HL-60 (cell line): Measurements from ENCODE around the gene CFAP20DC.

Source experiments
- POLR2AphosphoS5 ChIP-seq: IDR thresholded peaks from 2 replicates; pipeline ENCODE4 v1.6.1; 2012; ENCODE audit warnings: low read depth
- TF ChIP-seq, protein P1 (sequence below): IDR thresholded peaks from one replicate; pipeline ENCODE4 v1.5.1; 2011; ENCODE audit warnings: low read length, control low read depth, inconsistent platforms; ENCODE audit not compliant: insufficient read depth
- TF ChIP-seq, protein P2 (sequence below): IDR thresholded peaks from 2 replicates; pipeline ENCODE4 v1.6.1; 2012; ENCODE audit warnings: low read depth; ENCODE audit not compliant: insufficient replicate concordance

DNA sequence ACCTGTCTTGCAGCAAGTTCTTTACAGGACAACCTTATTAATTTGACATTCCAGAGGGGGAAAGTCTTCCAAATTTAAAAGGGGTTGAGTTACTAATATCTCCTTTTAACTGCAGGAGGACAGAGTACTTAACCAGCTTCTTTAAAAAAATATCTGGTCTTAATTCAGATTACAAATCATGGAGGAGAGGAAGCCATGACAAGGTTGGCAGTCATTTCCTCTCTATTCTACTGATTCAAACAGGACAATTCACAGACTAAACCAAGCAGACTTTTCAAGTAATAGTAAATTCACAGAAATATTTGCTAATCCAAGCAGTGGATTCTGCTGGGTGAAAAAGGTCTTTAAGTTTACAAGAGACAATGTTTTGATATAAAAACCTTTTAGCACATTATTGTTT is 185.3 kb downstream of the CFAP20DC start:
- TF ChIP-seq, protein P1, sequence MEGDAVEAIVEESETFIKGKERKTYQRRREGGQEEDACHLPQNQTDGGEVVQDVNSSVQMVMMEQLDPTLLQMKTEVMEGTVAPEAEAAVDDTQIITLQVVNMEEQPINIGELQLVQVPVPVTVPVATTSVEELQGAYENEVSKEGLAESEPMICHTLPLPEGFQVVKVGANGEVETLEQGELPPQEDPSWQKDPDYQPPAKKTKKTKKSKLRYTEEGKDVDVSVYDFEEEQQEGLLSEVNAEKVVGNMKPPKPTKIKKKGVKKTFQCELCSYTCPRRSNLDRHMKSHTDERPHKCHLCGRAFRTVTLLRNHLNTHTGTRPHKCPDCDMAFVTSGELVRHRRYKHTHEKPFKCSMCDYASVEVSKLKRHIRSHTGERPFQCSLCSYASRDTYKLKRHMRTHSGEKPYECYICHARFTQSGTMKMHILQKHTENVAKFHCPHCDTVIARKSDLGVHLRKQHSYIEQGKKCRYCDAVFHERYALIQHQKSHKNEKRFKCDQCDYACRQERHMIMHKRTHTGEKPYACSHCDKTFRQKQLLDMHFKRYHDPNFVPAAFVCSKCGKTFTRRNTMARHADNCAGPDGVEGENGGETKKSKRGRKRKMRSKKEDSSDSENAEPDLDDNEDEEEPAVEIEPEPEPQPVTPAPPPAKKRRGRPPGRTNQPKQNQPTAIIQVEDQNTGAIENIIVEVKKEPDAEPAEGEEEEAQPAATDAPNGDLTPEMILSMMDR, result no peak
- no peak for TF ChIP-seq POLR2AphosphoS5
- TF ChIP-seq, protein P2, sequence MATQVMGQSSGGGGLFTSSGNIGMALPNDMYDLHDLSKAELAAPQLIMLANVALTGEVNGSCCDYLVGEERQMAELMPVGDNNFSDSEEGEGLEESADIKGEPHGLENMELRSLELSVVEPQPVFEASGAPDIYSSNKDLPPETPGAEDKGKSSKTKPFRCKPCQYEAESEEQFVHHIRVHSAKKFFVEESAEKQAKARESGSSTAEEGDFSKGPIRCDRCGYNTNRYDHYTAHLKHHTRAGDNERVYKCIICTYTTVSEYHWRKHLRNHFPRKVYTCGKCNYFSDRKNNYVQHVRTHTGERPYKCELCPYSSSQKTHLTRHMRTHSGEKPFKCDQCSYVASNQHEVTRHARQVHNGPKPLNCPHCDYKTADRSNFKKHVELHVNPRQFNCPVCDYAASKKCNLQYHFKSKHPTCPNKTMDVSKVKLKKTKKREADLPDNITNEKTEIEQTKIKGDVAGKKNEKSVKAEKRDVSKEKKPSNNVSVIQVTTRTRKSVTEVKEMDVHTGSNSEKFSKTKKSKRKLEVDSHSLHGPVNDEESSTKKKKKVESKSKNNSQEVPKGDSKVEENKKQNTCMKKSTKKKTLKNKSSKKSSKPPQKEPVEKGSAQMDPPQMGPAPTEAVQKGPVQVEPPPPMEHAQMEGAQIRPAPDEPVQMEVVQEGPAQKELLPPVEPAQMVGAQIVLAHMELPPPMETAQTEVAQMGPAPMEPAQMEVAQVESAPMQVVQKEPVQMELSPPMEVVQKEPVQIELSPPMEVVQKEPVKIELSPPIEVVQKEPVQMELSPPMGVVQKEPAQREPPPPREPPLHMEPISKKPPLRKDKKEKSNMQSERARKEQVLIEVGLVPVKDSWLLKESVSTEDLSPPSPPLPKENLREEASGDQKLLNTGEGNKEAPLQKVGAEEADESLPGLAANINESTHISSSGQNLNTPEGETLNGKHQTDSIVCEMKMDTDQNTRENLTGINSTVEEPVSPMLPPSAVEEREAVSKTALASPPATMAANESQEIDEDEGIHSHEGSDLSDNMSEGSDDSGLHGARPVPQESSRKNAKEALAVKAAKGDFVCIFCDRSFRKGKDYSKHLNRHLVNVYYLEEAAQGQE, result no peak
